K562 (cell line): ENCODE data around the gene KLK3. TPM values are rescaled to one million over a fixed set of nuclear protein-coding genes. Genes with fewer than 3 reads are reported as not detected.
A peak's percentile ranks its signal among the peaks of the same experiment; 100 is the strongest.

Experiments used
- CREBBP ChIP-seq: IDR thresholded peaks from one replicate; pipeline ENCODE4 v1.6.1; 2012; ENCODE audit warnings: low read depth, mild to moderate bottlenecking, control low read depth, inconsistent platforms, low read length
- ELF4 ChIP-seq: fragments of 450-650 bp; formaldehyde crosslinking; IDR thresholded peaks from 2 replicates; pipeline ENCODE4 v1.4.0; 2022; ENCODE audit warnings: missing genetic modification characterization
- FOXA3 ChIP-seq, 2 experiments: fragments of 450-650 bp in 1 of 2; sonication (generic) in 1 of 2; formaldehyde crosslinking; IDR thresholded peaks in 1 of 2; conservative IDR thresholded peaks in 1 of 2; 2 replicates each; pipeline versions ENCODE4 v1.4.0 to v1.8.0; 2020 to 2022; ENCODE audit warnings: mild to moderate bottlenecking in 2 of 2, missing genetic modification reagents in 1 of 2
- GTF2E2 ChIP-seq: fragments of 200-800 bp; sonication (Bioruptor generic); IDR thresholded peaks from 2 replicates; pipeline ENCODE4 v1.6.1; 2016; ENCODE audit warnings: missing genetic modification characterization, missing compliant biosample characterization
- HDGF ChIP-seq: fragments of 450-650 bp; IDR thresholded peaks from 2 replicates; pipeline ENCODE4 v1.6.1; 2016
- POLR2H ChIP-seq: IDR thresholded peaks from 2 replicates; pipeline ENCODE4 v1.6.1; 2016; ENCODE audit warnings: missing genetic modification characterization, low read depth, mild to moderate bottlenecking, control low read depth, missing compliant biosample characterization, moderate library complexity
- PTRF ChIP-seq: fragments of 450-650 bp; IDR thresholded peaks from 2 replicates; pipeline ENCODE4 v1.6.1; 2016; ENCODE audit warnings: mild to moderate bottlenecking, missing genetic modification characterization, missing compliant biosample characterization
- SP1 ChIP-seq: sonication (generic); formaldehyde crosslinking; IDR thresholded peaks from 2 replicates; pipeline ENCODE4 v1.8.1; 2022; ENCODE audit warnings: mild to moderate bottlenecking, missing genetic modification reagents
- TBL1XR1 ChIP-seq, 2 experiments: IDR thresholded peaks; 2 replicates each; pipeline ENCODE4 v1.6.1; 2012; ENCODE audit warnings: improper control_type of control experiment in 2 of 2, low read length in 2 of 2, mild to moderate bottlenecking in 1 of 2
- XRCC5 ChIP-seq: fragments of 200-400 bp; formaldehyde crosslinking; IDR thresholded peaks from 2 replicates; pipeline ENCODE4 v1.6.1; 2017; ENCODE audit warnings: low read depth, mild to moderate bottlenecking, low read length
- ZC3H11A ChIP-seq: IDR thresholded peaks from 2 replicates; pipeline ENCODE4 v1.6.1; 2012; ENCODE audit warnings: low read depth, low read length, improper control_type of control experiment
- ZNF134 ChIP-seq: fragments of 250-450 bp; sonication (Bioruptor Pico); conservative IDR thresholded peaks from 2 replicates; pipeline ENCODE4 v1.4.0; 2020
- polyA plus RNA-seq, 8 experiments: library from polyadenylated mRNA; depleted of rRNA in 4 of 8; stranded (reverse) in 5 of 8; unstranded in 3 of 8; fragments of >200 nt; fragmentation: Nextera tagmentation in 2 of 8; fragmentation: Illumina TruSeq in 1 of 8; extraction: Ambion mirVana in 2 of 8; extraction: Trizol in 1 of 8; gene quantifications; 2 replicates each; pipeline versions ENCODE4 v1.2.1 to v1.2.3, GENCODE V29; 2011 to 2014; ENCODE audit warnings: inconsistent platforms in 1 of 8, missing spikeins in 1 of 8
- total RNA-seq, 7 experiments: library from RNA; depleted of rRNA in 6 of 7; stranded (reverse); fragments of >200 nt in 6 of 7; fragmentation: Illumina TruSeq in 2 of 7; extraction: Trizol in 2 of 7; gene quantifications; 2 replicates each; pipeline versions ENCODE4 v1.2.1 to v1.2.3, GENCODE V29; 2011 to 2021; ENCODE audit warnings: low replicate concordance in 1 of 7
- TF ChIP-seq, protein P1 (sequence below): sonication (generic); formaldehyde crosslinking; IDR thresholded peaks from 2 replicates; pipeline ENCODE4 v1.8.1; 2023; ENCODE audit warnings: missing genetic modification reagents, mild to moderate bottlenecking, borderline replicate concordance
- TF ChIP-seq, protein P2 (sequence below): fragments of 250-450 bp; sonication (Bioruptor Pico); IDR thresholded peaks from 2 replicates; pipeline ENCODE4 v1.5.0; 2021; ENCODE audit warnings: mild to moderate bottlenecking, borderline replicate concordance
- TF ChIP-seq, protein P3 (sequence below): sonication (generic); formaldehyde crosslinking; IDR thresholded peaks from 2 replicates; pipeline ENCODE4 v1.9.0; 2022; ENCODE audit warnings: mild to moderate bottlenecking, missing genetic modification reagents
- TF ChIP-seq, protein P4 (sequence below): fragments of 250-450 bp; sonication (Bioruptor Pico); IDR thresholded peaks from 2 replicates; pipeline ENCODE4 v1.5.1; 2021; ENCODE audit warnings: mild to moderate bottlenecking
- TF ChIP-seq, protein P5 (sequence below): fragments of 200-800 bp; sonication (Bioruptor generic); IDR thresholded peaks from 2 replicates; pipeline ENCODE4 v1.6.1; 2017; ENCODE audit warnings: missing genetic modification characterization, missing compliant biosample characterization

Gene KLK3
- total and polyA plus RNA-seq, 9 of the 15 experiments (the other 6 are each of a cell fraction or from before 2014, with no cell fraction given) = not detected

DNA sequence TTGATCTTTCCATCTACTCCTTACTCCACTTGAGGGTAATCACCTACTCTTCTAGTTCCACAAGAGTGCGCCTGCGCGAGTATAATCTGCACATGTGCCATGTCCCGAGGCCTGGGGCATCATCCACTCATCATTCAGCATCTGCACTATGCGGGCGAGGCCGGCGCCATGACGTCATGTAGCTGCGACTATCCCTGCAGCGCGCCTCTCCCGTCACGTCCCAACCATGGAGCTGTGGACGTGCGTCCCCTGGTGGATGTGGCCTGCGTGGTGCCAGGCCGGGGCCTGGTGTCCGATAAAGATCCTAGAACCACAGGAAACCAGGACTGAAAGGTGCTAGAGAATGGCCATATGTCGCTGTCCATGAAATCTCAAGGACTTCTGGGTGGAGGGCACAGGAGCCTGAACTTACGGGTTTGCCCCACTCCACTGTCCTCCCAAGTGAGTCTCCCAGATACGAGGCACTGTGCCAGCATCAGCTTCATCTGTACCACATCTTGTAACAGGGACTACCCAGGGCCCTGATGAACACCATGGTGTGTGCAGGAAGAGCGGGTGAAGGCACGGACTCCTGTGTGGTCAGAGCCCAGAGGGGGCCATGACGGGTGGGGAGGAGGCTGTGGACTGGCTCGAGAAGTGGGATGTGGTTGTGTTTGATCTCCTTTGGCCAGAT is 15.8 kb downstream of the KLK3 start (continued):
- TF ChIP-seq ELF4 (CRISPR knock-in tag) = no peak
- TF ChIP-seq XRCC5 = peak; percentile 90
- TF ChIP-seq CREBBP = no peak
- TF ChIP-seq, protein P1, sequence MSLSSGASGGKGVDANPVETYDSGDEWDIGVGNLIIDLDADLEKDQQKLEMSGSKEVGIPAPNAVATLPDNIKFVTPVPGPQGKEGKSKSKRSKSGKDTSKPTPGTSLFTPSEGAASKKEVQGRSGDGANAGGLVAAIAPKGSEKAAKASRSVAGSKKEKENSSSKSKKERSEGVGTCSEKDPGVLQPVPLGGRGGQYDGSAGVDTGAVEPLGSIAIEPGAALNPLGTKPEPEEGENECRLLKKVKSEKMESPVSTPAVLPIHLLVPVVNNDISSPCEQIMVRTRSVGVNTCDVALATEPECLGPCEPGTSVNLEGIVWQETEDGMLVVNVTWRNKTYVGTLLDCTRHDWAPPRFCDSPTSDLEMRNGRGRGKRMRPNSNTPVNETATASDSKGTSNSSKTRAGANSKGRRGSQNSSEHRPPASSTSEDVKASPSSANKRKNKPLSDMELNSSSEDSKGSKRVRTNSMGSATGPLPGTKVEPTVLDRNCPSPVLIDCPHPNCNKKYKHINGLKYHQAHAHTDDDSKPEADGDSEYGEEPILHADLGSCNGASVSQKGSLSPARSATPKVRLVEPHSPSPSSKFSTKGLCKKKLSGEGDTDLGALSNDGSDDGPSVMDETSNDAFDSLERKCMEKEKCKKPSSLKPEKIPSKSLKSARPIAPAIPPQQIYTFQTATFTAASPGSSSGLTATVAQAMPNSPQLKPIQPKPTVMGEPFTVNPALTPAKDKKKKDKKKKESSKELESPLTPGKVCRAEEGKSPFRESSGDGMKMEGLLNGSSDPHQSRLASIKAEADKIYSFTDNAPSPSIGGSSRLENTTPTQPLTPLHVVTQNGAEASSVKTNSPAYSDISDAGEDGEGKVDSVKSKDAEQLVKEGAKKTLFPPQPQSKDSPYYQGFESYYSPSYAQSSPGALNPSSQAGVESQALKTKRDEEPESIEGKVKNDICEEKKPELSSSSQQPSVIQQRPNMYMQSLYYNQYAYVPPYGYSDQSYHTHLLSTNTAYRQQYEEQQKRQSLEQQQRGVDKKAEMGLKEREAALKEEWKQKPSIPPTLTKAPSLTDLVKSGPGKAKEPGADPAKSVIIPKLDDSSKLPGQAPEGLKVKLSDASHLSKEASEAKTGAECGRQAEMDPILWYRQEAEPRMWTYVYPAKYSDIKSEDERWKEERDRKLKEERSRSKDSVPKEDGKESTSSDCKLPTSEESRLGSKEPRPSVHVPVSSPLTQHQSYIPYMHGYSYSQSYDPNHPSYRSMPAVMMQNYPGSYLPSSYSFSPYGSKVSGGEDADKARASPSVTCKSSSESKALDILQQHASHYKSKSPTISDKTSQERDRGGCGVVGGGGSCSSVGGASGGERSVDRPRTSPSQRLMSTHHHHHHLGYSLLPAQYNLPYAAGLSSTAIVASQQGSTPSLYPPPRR (CRISPR knock-in tag) = no peak
- TF ChIP-seq HDGF = no peak
- TF ChIP-seq, protein P2, sequence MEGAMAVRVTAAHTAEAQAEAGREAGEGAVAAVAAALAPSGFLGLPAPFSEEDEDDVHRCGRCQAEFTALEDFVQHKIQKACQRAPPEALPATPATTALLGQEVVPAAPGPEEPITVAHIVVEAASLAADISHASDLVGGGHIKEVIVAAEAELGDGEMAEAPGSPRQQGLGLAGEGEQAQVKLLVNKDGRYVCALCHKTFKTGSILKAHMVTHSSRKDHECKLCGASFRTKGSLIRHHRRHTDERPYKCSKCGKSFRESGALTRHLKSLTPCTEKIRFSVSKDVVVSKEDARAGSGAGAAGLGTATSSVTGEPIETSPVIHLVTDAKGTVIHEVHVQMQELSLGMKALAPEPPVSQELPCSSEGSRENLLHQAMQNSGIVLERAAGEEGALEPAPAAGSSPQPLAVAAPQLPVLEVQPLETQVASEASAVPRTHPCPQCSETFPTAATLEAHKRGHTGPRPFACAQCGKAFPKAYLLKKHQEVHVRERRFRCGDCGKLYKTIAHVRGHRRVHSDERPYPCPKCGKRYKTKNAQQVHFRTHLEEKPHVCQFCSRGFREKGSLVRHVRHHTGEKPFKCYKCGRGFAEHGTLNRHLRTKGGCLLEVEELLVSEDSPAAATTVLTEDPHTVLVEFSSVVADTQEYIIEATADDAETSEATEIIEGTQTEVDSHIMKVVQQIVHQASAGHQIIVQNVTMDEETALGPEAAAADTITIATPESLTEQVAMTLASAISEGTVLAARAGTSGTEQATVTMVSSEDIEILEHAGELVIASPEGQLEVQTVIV = no peak
- TF ChIP-seq POLR2H = no peak
- TF ChIP-seq PTRF (tag) = no peak
- TF ChIP-seq, protein P3, sequence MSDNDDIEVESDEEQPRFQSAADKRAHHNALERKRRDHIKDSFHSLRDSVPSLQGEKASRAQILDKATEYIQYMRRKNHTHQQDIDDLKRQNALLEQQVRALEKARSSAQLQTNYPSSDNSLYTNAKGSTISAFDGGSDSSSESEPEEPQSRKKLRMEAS (CRISPR knock-in tag) = peak; percentile 79
- TF ChIP-seq, protein P4, sequence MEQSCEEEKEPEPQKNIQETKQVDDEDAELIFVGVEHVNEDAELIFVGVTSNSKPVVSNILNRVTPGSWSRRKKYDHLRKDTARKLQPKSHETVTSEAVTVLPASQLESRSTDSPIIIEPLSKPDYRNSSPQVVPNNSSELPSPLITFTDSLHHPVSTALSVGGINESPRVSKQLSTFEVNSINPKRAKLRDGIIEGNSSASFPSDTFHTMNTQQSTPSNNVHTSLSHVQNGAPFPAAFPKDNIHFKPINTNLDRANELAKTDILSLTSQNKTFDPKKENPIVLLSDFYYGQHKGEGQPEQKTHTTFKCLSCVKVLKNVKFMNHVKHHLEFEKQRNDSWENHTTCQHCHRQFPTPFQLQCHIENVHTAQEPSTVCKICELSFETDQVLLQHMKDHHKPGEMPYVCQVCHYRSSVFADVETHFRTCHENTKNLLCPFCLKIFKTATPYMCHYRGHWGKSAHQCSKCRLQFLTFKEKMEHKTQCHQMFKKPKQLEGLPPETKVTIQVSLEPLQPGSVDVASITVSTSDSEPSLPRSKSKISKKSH = no peak
- no peak for TF ChIP-seq FOXA3 (CRISPR knock-in tag; conservative IDR thresholded peaks at IDR 0.05 in 1 of 2, IDR thresholded peaks at IDR 0.05 in 1 of 2)
- no peak for TF ChIP-seq GTF2E2 (tag)
- TF ChIP-seq TBL1XR1 (IDR thresholded peaks at IDR 0.05; ENCODE audit: low read length in 2 of 2) = peak in 1 of 2 experiments; percentile 93; a peak in 2 of 4 replicates
- TF ChIP-seq ZC3H11A = peak; percentile 64; the same call in 1 of the 2 replicates
- TF ChIP-seq, protein P5, sequence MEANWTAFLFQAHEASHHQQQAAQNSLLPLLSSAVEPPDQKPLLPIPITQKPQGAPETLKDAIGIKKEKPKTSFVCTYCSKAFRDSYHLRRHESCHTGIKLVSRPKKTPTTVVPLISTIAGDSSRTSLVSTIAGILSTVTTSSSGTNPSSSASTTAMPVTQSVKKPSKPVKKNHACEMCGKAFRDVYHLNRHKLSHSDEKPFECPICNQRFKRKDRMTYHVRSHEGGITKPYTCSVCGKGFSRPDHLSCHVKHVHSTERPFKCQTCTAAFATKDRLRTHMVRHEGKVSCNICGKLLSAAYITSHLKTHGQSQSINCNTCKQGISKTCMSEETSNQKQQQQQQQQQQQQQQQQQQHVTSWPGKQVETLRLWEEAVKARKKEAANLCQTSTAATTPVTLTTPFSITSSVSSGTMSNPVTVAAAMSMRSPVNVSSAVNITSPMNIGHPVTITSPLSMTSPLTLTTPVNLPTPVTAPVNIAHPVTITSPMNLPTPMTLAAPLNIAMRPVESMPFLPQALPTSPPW (CRISPR knock-in tag) = peak; percentile 49
- TF ChIP-seq ZNF134 (CRISPR knock-in tag) = no peak
- peak; percentile 88 for TF ChIP-seq SP1 (CRISPR knock-in tag)
